SU-DHL-6 (cell line): ENCODE results near the gene DLGAP3.

Source experiments
- CTCF ChIP-seq: fragments of 200-600 bp; sonication (generic); IDR thresholded peaks from one replicate; pipeline ENCODE4 v1.5.1; 2017; ENCODE audit warnings: antibody characterized with exemption, mild to moderate bottlenecking, low read length, moderate library complexity; ENCODE audit not compliant: insufficient read depth, poor library complexity, severe bottlenecking
- EZH2phosphoT487 ChIP-seq: fragments of 200-600 bp; sonication (generic), shearing (Covaris generic); conservative IDR thresholded peaks from 2 replicates; pipeline ENCODE4 v1.6.1; 2018; ENCODE audit warnings: mild to moderate bottlenecking, antibody characterized with exemption, low read length, moderate library complexity, mixed read lengths

- TF ChIP-seq CTCF (no peak), EZH2phosphoT487 (no peak)
These were observed 22.7 kb downstream of the DLGAP3 start for GRCh38 chr1:34906756-34907155.
